NCI-H2107 (cell line): ENCODE measurements around the gene POLR2F.

Experiments used
- DNase-seq: peaks from one replicate; lab custom pipeline; 2025; lab: John Stamatoyannopoulos, UW

POLR2F gene

GRCh38 chr22:38006906-38007305 is 53.4 kb downstream of the POLR2F start:
- DNase-seq = no peak

GRCh38 chr22:38007330-38007902 is 53.9 kb downstream of the POLR2F start:
- DNase-seq = no peak

DNA sequence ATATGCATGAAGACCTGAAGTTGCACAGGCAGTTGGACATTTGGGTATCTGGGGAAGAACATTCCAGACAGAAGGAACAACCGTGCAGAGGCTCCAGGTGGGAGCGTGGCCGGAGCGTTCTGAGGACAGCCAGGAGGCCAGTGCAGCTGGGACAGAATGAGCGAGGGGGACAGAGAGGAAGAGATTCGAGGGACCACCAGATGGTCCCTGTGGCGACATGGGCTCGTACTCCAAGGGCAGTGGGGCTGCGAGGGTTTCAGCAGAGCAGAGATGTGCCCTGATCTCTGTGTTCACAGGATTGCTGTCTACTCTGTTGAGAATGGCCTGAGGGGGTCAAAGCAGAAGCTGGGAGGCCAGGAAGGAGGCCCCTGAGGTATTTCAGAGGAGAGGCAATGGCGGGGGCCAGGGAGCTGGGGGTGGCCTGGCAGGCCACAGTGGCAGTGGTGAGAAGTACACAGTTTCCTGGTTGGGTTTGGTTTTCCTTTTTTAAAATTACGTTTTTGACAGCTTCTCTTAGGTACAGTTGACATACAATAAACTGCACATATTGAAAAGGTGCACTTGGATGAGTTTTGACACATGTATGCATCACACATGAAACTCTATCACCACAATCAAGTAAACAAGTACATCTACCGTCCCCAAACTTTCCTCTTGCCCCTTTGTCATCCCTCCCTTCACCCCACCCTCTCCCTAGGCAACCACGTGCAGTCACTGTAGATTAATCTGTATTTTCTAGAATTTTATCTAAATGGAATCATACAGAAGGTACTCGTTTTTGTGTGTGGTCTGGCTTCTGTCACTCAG is 55.7 kb downstream of the POLR2F start:
- no peak for DNase-seq

DNA sequence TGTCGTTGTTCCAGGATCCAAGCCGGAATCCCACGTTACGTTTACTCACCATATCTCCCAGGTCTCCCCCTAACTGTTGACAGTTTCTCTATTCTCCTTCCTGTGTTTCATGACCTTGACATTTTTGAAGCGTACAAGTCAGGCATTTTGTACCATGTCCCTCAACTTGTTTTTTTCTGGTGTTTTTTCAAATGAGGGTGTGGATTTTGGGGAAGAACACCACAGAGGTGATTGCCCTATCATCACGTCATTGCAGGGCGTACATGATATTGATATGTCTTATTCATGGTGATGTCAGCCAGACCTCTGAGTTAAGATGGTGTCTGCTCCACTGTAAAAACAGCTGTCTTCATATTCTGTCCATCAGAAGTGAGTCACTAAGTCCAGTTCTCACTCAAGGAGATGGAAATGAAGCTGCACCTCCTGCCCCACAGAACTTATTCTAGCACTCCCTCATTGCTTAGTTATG is 59.1 kb downstream of the POLR2F start:
- no peak for DNase-seq

DNA sequence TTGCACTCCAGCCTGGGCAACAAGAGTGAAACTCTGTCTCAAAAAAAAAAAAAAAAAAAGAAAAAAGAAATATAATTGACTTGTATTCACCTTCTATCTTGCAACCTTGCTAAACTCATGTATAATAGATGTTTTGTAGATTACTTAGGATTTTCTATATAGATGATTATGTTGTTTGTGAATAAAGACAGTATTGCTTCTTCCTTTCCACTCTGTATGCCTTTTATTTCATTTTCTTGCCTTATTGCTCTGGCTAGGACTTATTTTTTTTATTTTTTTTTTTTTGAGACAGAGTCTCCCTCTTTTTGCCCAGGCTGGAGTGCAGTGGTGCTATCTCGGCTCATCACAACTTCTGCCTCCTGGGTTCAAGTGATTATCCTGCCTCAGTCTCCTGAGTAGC is 60.6 kb downstream of the POLR2F start:
- no peak for DNase-seq

GRCh38 chr22:38016182-38017151 is 63.0 kb downstream of the POLR2F start:
- no peak for DNase-seq

GRCh38 chr22:38017272-38017920 is 63.9 kb downstream of the POLR2F start:
- DNase-seq = no peak

- no peak for DNase-seq
Observed at GRCh38 chr22:38017939-38018885, 64.7 kb downstream of the POLR2F start.
